Stimulated activated CD4-positive, alpha-beta T cell treated with anti-CD3 and anti-CD28 coated beads, TNF-alpha, amount 100 ng/mL, for 48 hours (primary cell): ENCODE results near the gene CTDNEP1.
A peak's percentile ranks its signal among the peaks of the same experiment; 100 is the strongest.
"Not testable (repeated sequence)": the region's sequence is repeated elsewhere in the genome, so short reads cannot be mapped to it uniquely, and the experiment has no call there.

Experiments
- DNase-seq, 3 donors: peaks; one replicate each; pipeline ENCODE4 v3.0.0-alpha.2; 2020; ENCODE audit warnings: low read depth in 3 of 3

CTDNEP1 gene

GRCh38 chr17:7248796-7249195 is 2.7 kb downstream of the CTDNEP1 start:
- no peak for DNase-seq

- DNase-seq: no peak
These were observed 4.8 kb downstream of the CTDNEP1 start for GRCh38 chr17:7246779-7247178.

GRCh38 chr17:7243838-7244237 is 7.7 kb downstream of the CTDNEP1 start:
- DNase-seq: not testable (repeated sequence)

- DNase-seq: no peak
These were observed 8.1 kb downstream of the CTDNEP1 start for GRCh38 chr17:7243453-7243729.

GRCh38 chr17:7242717-7243452 is 8.6 kb downstream of the CTDNEP1 start:
- DNase-seq: peak; percentile 80 to 88 (median 83)

- peak; percentile 84 to 91 (median 89) for DNase-seq
These were observed 9.5 kb downstream of the CTDNEP1 start, which contains the start of gene GABARAP for GRCh38 chr17:7241783-7242716. Gene GABARAP (minus strand): TSS chr17:7242449. CDS start chr17:7242330, 119 bp downstream.

GRCh38 chr17:7241090-7241733 is 10.3 kb downstream of the CTDNEP1 start:
- DNase-seq: no peak

GRCh38 chr17:7240375-7240774 is 11.2 kb downstream of the CTDNEP1 start:
- no peak for DNase-seq

GRCh38 chr17:7239091-7240027 is 12.2 kb downstream of the CTDNEP1 start, which contains the start of gene PHF23:
Gene PHF23 (minus strand): TSS chr17:7239457. CDS start chr17:7239279, 178 bp downstream.
- peak; percentile 93 to 97 (median 95) for DNase-seq

GRCh38 chr17:7238420-7239090 is 13.0 kb downstream of the CTDNEP1 start:
- no peak for DNase-seq

GRCh38 chr17:7237761-7238419 is 13.6 kb downstream of the CTDNEP1 start:
- peak; percentile 70 to 83 (median 76) for DNase-seq

- DNase-seq: no peak
These were observed 14.2 kb downstream of the CTDNEP1 start for GRCh38 chr17:7237266-7237760.

GRCh38 chr17:7236808-7237207 is 14.7 kb downstream of the CTDNEP1 start:
- DNase-seq: no peak

GRCh38 chr17:7235693-7236665 is 15.6 kb downstream of the CTDNEP1 start:
- no peak for DNase-seq

- DNase-seq: peak; percentile 89 to 95 (median 92)
These were observed 17.2 kb downstream of the CTDNEP1 start, which contains the start of gene DVL2 for GRCh38 chr17:7234083-7234951. Gene DVL2 (minus strand): TSS chr17:7234517. CDS start chr17:7234262, 255 bp downstream.

- no peak for DNase-seq
These were observed 17.8 kb downstream of the CTDNEP1 start for GRCh38 chr17:7233701-7234082.

GRCh38 chr17:7232114-7232513 is 19.4 kb downstream of the CTDNEP1 start:
- no peak for DNase-seq
